Measurements from ENCODE around the gene SIN3A. TPM values are rescaled to one million over a fixed set of nuclear protein-coding genes. Genes with fewer than 3 reads are reported as not detected.

Gene SIN3A
- total and polyA plus RNA-seq, 2 of the 8 experiments (the other 6 are each of a cell fraction or from before 2014, with no cell fraction given), result 69.5 to 109 TPM

GRCh38 chr15:75493732-75494131 is 42.2 kb upstream of the SIN3A start:
- FAIRE-seq, result no peak
- TF ChIP-seq BRCA1 (IDR thresholded peaks at IDR 0.05; ENCODE audit: low read depth, low read length) (no peak), TAF7 (optimal IDR thresholded peaks at IDR 0.05; ENCODE audit: borderline replicate concordance, low read depth, low read length) (no peak), KDM5A (IDR thresholded peaks at IDR 0.05; ENCODE audit: low read length) (no peak), KDM1A (IDR thresholded peaks at IDR 0.05; ENCODE audit: borderline replicate concordance, low read length) (no peak), POLR2A (IDR thresholded peaks at IDR 0.05; ENCODE audit: control extremely low read depth in 1 of 2, low read depth in 2 of 2, low read length in 2 of 2) (no peak), HDAC6 (IDR thresholded peaks at IDR 0.05; ENCODE audit: low read depth, low read length) (no peak), TCF12 (IDR thresholded peaks at IDR 0.05; ENCODE audit: low read depth, low read length) (no peak), CEBPB (IDR thresholded peaks at IDR 0.05; ENCODE audit: low read depth, low read length) (no peak), CHD1 (IDR thresholded peaks at IDR 0.05; ENCODE audit: low read depth, low read length) (no peak), ATF2 (IDR thresholded peaks at IDR 0.05; ENCODE audit: low read length) (no peak), JUND (IDR thresholded peaks at IDR 0.05; ENCODE audit: low read length) (no peak), GTF2F1 (IDR thresholded peaks at IDR 0.05; ENCODE audit: borderline replicate concordance, low read depth, low read length) (no peak), MAFK (IDR thresholded peaks at IDR 0.05; ENCODE audit: low read depth, low read length) (no peak), EGR1 (IDR thresholded peaks at IDR 0.05; ENCODE audit: borderline replicate concordance, low read depth, low read length) (no peak)

More at GRCh38 chr15:75493732-75494131, 42.2 kb upstream of the SIN3A start:
- no peaks in the 10 kb centered on the region for H3K23me2 ChIP-seq (ENCODE audit: low read depth, low read length)
- CTCF ChIA-PET (ENCODE audit: partially characterized antibody), result interaction anchor here (0.9 to 1.3 kb wide), 2 partner anchors 9 to 21 kb away, joined by 3 read pairs; no protein-coding TSS in a partner anchor
- H3K23ac ChIP-seq (ENCODE audit: insufficient read length), result no peak overlapping the region
- POLR2A ChIA-PET (ENCODE audit: partially characterized antibody), result no interaction called here
- H2BK20ac ChIP-seq (ENCODE audit: low read length), result no peak overlapping the region
- no peak overlapping the region for H3K56ac ChIP-seq (replicated peaks; ENCODE audit: insufficient read length, low read depth, low read length)
- H3K18ac ChIP-seq (ENCODE audit: extremely low read depth, low read length), result no peak overlapping the region
- no peak overlapping the region for H2BK15ac ChIP-seq (ENCODE audit: low read length)
- H3K79me1 ChIP-seq (ENCODE audit: low read depth, low read length), result no peaks in the 10 kb centered on the region
- no peak overlapping the region for H3K9ac ChIP-seq (replicated peaks in 1 of 4; ENCODE audit: extremely low read depth in 1 of 4, low read depth in 3 of 4, low read length in 3 of 4)
- no peak overlapping the region for H3K27ac ChIP-seq (ENCODE audit: low read depth, low read length)
- no peaks in the 10 kb centered on the region for H3K9me3 ChIP-seq (ENCODE audit: insufficient read depth in 2 of 2, low read depth in 1 of 2, low read length in 1 of 2)
- H4K20me1 ChIP-seq (replicated peaks in 1 of 2; ENCODE audit: control insufficient read depth in 1 of 2, insufficient read depth in 2 of 2, low read length in 2 of 2), result no peaks in the 10 kb centered on the region
- H2AFZ ChIP-seq (ENCODE audit: low read length), result no peak overlapping the region
- no peak overlapping the region for H2AK5ac ChIP-seq (ENCODE audit: low read depth, low read length)
- no peak overlapping the region for H3K4ac ChIP-seq (replicated peaks; ENCODE audit: insufficient read length, low read depth, low read length)
- H2BK5ac ChIP-seq (ENCODE audit: low read depth, low read length), result no peak overlapping the region
- DNase-seq (ENCODE audit: low read depth in 1 of 2, low spot score in 2 of 2), result no peak
- H3K4me2 ChIP-seq (ENCODE audit: insufficient read depth in 1 of 2, low read depth in 2 of 2, low read length in 2 of 2), result no peak overlapping the region
- H4K5ac ChIP-seq (ENCODE audit: insufficient read length, low read depth, low read length), result no peak overlapping the region
- H3K14ac ChIP-seq (ENCODE audit: insufficient read length), result no peak overlapping the region
- 97% methylated on average over 4 of the region's 4 CpGs; no CpG with 5 or more reads in 1 of the 2 experiments for WGBS, 2 experiments (ENCODE audit: extremely low coverage in 1 of 2, insufficient coverage in 1 of 2, insufficient read length in 1 of 2, insufficient replicate concordance in 2 of 2, low coverage in 1 of 2, low lambda C conversion rate in 2 of 2, missing lambda C conversion rate in 1 of 2)
- H4K91ac ChIP-seq (replicated peaks; ENCODE audit: insufficient read length, low read length), result no peak overlapping the region
- no peaks in the 10 kb centered on the region for H3K27me3 ChIP-seq (replicated peaks in 1 of 4; ENCODE audit: control insufficient read depth in 3 of 4, extremely low read depth in 1 of 4, insufficient read depth in 3 of 4, low read length in 3 of 4)
- H3K79me2 ChIP-seq (ENCODE audit: control insufficient read depth in 1 of 2, insufficient read depth in 2 of 2, low read length in 2 of 2), result no peaks in the 10 kb centered on the region
- H3K36me3 ChIP-seq (ENCODE audit: control insufficient read depth in 2 of 4, insufficient read depth in 4 of 4, low read length in 3 of 4), result peaks cover 0 to 24% (median 11%) of the 10 kb centered on the region in 4 experiments; a peak in 7 of 8 replicates
- H4K8ac ChIP-seq (ENCODE audit: extremely low read depth, insufficient read depth, low read length), result no peak overlapping the region
- no peak overlapping the region for H2BK12ac ChIP-seq (ENCODE audit: low read depth, low read length)
- H2BK120ac ChIP-seq (replicated peaks; ENCODE audit: low read depth, low read length), result no peak overlapping the region
- H3K4me1 ChIP-seq (replicated peaks in 1 of 4; ENCODE audit: control insufficient read depth in 3 of 4, insufficient read depth in 4 of 4, low read length in 3 of 4), result no peaks in the 10 kb centered on the region
- H3K4me3 ChIP-seq (ENCODE audit: extremely low read depth in 1 of 4, insufficient read depth in 2 of 4, low read depth in 3 of 4, low read length in 4 of 4), result no peak overlapping the region

Data from H1 (cell line).